Caco-2 (cell line): Measurements from ENCODE around the gene TLR9. TPM values are rescaled to one million over a fixed set of nuclear protein-coding genes. Genes with fewer than 3 reads are reported as not detected.

Source experiments
- BruUV-seq: library from RNA; stranded (reverse); fragments of 400-500 nt; replicated peaks from 2 replicates; lab custom pipeline; 2021; lab: Mats Ljungman, UMichigan
- CTCF ChIA-PET: fragments of 300-600 bp; sonication (Branson Sonifier 250); formaldehyde crosslinking; loops from one replicate; lab custom pipeline; 2022; ENCODE audit warnings: antibody characterized with exemption; lab: Charles Lee
- POLR2A ChIA-PET: fragments of 300-600 bp; sonication (Branson Sonifier 250); formaldehyde crosslinking; loops from one replicate; lab custom pipeline; 2022; ENCODE audit warnings: antibody characterized with exemption; lab: Charles Lee
- DNase-seq, 2 experiments: peaks; one replicate each; pipeline versions ENCODE4 v3.0.0 to v3.0.0-alpha.2; 2020 to 2022
- H3K27me3 ChIP-seq: replicated peaks from 2 replicates; pipeline ENCODE4 v1.6.0; 2011; ENCODE audit warnings: low read length; ENCODE audit not compliant: control insufficient read depth, insufficient read depth
- H3K36me3 ChIP-seq: 2 replicates; pipeline ENCODE4 v1.5.1; 2011; ENCODE audit warnings: low read length; ENCODE audit not compliant: control insufficient read depth, insufficient read depth
- H3K4me1 ChIP-seq: fragments of 250-450 bp; sonication (Bioruptor Pico); 2 replicates; pipeline ENCODE4 v1.5.1; 2020; ENCODE audit warnings: mild to moderate bottlenecking
- H3K4me3 ChIP-seq: 2 replicates; pipeline ENCODE4 v1.5.1; 2011; ENCODE audit warnings: low read depth, mild to moderate bottlenecking, control low read depth, low read length
- H3K9me3 ChIP-seq: fragments of 250-450 bp; sonication (Bioruptor Pico); 2 replicates; pipeline ENCODE4 v1.5.1; 2020; ENCODE audit warnings: mild to moderate bottlenecking, moderate library complexity
- H3K27ac Mint-ChIP-seq: one replicate; pipeline ENCODE4 v1.8.0; 2022; ENCODE audit warnings: mixed read lengths; ENCODE audit not compliant: unreplicated experiment
- H3K27me3 Mint-ChIP-seq: one replicate; pipeline ENCODE4 v1.8.0; 2022; ENCODE audit warnings: mixed read lengths; ENCODE audit not compliant: insufficient read depth, unreplicated experiment
- H3K36me3 Mint-ChIP-seq: one replicate; pipeline ENCODE4 v1.8.0; 2022; ENCODE audit warnings: mild to moderate bottlenecking, mixed read lengths; ENCODE audit not compliant: insufficient read depth, unreplicated experiment
- H3K4me1 Mint-ChIP-seq: one replicate; pipeline ENCODE4 v1.8.0; 2022; ENCODE audit warnings: low read depth, mixed read lengths; ENCODE audit not compliant: unreplicated experiment
- H3K4me3 Mint-ChIP-seq: one replicate; pipeline ENCODE4 v1.8.0; 2022; ENCODE audit warnings: mild to moderate bottlenecking, moderate library complexity, mixed read lengths; ENCODE audit not compliant: unreplicated experiment
- H3K9me3 Mint-ChIP-seq: one replicate; pipeline ENCODE4 v1.8.0; 2022; ENCODE audit warnings: mixed read lengths; ENCODE audit not compliant: unreplicated experiment
- intact Hi-C: fragments of 100-400 bp; cut with micrococcal nuclease; formaldehyde crosslinking; loops from one replicate; pipeline ENCODE4 v1.10.0; 2022; ENCODE audit not compliant: unreplicated experiment
- total RNA-seq: library from RNA; stranded (reverse); gene quantifications from 2 replicates; pipeline ENCODE4 v1.2.3, GENCODE V29; 2022
- TF ChIP-seq, protein P1 (sequence below), 2 experiments: fragments of 200-600 bp in 1 of 2; IDR thresholded peaks; 1 replicate in 1 of 2; 2 replicates in 1 of 2; pipeline versions ENCODE4 v1.5.1 to v1.8.0; 2011 to 2022; ENCODE audit warnings: antibody characterized with exemption in 1 of 2, control low read depth in 1 of 2, inconsistent platforms in 1 of 2, low read depth in 1 of 2, low read length in 1 of 2, mild to moderate bottlenecking in 1 of 2, moderate library complexity in 1 of 2; ENCODE audit not compliant: insufficient read depth in 1 of 2, severe bottlenecking in 1 of 2, unreplicated experiment in 1 of 2

The TLR9 gene
- total RNA-seq, 1 experiment from 2014 or later, result not detected

GRCh38 chr3:52237657-52238172, 12.3 kb upstream of the TLR9 start:
- no peak for DNase-seq
- Histone ChIP-seq H3K9me3 (no peaks in the 10 kb centered on the region), H3K27me3 (no peaks in the 10 kb centered on the region), H3K36me3 (no peaks in the 10 kb centered on the region; the same call in 1 of the 2 replicates), H3K4me1 (peaks cover 17% of the 10 kb centered on the region; the same call in 1 of the 2 replicates), H3K4me3 (no peak overlapping the region)
- peak overlapping the region; percentile 83 for H3K4me3 Mint-ChIP-seq
- intact Hi-C loops, result loop anchor here (2.0 kb wide), 2 partner anchors 51 to 101 kb away; no protein-coding TSS in a partner anchor
- POLR2A ChIA-PET, result no interaction called here
- CTCF ChIA-PET, result interaction anchor here (0.9 to 1.3 kb wide), 2 partner anchors 8 to 100 kb away, joined by 3 read pairs; partner anchors contain the start of gene PPM1M
- TF ChIP-seq, protein P1, sequence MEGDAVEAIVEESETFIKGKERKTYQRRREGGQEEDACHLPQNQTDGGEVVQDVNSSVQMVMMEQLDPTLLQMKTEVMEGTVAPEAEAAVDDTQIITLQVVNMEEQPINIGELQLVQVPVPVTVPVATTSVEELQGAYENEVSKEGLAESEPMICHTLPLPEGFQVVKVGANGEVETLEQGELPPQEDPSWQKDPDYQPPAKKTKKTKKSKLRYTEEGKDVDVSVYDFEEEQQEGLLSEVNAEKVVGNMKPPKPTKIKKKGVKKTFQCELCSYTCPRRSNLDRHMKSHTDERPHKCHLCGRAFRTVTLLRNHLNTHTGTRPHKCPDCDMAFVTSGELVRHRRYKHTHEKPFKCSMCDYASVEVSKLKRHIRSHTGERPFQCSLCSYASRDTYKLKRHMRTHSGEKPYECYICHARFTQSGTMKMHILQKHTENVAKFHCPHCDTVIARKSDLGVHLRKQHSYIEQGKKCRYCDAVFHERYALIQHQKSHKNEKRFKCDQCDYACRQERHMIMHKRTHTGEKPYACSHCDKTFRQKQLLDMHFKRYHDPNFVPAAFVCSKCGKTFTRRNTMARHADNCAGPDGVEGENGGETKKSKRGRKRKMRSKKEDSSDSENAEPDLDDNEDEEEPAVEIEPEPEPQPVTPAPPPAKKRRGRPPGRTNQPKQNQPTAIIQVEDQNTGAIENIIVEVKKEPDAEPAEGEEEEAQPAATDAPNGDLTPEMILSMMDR (IDR thresholded peaks at IDR 0.05; ENCODE audit: insufficient read depth in 1 of 2, low read depth in 1 of 2, low read length in 1 of 2, severe bottlenecking in 1 of 2, unreplicated experiment in 1 of 2), result peak in 1 of 2 experiments; percentile 10
- no peaks in the 10 kb centered on the region for H3K27me3 Mint-ChIP-seq
- no TSS peak for BruUV-seq
- H3K9me3 Mint-ChIP-seq, result no peaks in the 10 kb centered on the region
- peaks cover 8% of the 10 kb centered on the region for H3K36me3 Mint-ChIP-seq
- H3K27ac Mint-ChIP-seq, result no peak overlapping the region
- peaks cover 8% of the 10 kb centered on the region for H3K4me1 Mint-ChIP-seq

DNA sequence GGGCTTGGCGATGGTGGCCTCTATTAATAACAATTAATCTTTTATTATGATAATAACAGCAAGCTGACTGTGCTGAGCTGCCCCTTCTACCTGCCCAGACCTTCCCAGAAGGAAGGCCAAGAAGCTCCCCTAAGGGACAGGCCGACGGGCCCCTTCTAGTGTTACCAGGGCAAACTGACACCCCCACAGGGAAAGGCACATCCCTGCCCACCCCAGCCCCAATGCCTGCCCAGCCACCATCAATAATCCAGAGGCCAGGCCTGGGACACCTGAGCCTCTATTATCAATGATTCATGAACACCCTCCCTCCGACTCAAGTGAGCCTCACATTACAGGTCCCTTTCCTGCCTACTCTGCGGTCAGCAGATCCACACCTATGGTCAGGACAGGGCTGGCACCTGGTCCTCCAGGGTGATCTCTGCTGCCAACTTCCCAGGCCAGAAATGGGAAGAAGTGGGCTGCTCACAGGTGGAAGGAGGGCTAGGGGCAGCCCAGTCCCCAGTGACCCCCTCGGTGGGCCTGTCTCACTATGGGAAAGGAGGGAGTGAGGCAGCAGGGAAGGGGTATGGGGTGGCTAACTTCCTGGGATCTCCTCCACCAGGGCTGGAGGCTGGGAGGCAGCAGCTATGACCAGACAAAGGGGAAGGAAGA, 11.7 kb upstream of the TLR9 start:
- peaks cover 17% of the 10 kb centered on the region; the same call in 1 of the 2 replicates for H3K4me1 ChIP-seq
- H3K36me3 ChIP-seq, result no peaks in the 10 kb centered on the region; the same call in 1 of the 2 replicates
- no peaks in the 10 kb centered on the region for H3K9me3 ChIP-seq
- no peak for DNase-seq
- no TSS peak for BruUV-seq
- H3K27ac Mint-ChIP-seq, result no peak overlapping the region
- H3K4me1 Mint-ChIP-seq, result peaks cover 8% of the 10 kb centered on the region
- H3K36me3 Mint-ChIP-seq, result peaks cover 8% of the 10 kb centered on the region
- peak overlapping the region; percentile 83 for H3K4me3 Mint-ChIP-seq
- CTCF ChIA-PET, result interaction anchor here (0.5 to 3.4 kb wide), 4 partner anchors 9 to 143 kb away, joined by 3 to 20 read pairs (median 3); partner anchors contain the start of gene PPM1M
- POLR2A ChIA-PET, result no interaction called here
- no peak overlapping the region for H3K4me3 ChIP-seq
- TF ChIP-seq, protein P1 (IDR thresholded peaks at IDR 0.05; ENCODE audit: insufficient read depth in 1 of 2, low read depth in 1 of 2, low read length in 1 of 2, severe bottlenecking in 1 of 2, unreplicated experiment in 1 of 2), result no peak
- H3K27me3 Mint-ChIP-seq, result no peaks in the 10 kb centered on the region
- H3K27me3 ChIP-seq, result no peaks in the 10 kb centered on the region
- H3K9me3 Mint-ChIP-seq, result no peaks in the 10 kb centered on the region
- intact Hi-C loops, result no loop called here

GRCh38 chr3:52236424-52236886, 11.0 kb upstream of the TLR9 start:
- no peak overlapping the region for H3K27ac Mint-ChIP-seq
- no peaks in the 10 kb centered on the region for H3K9me3 Mint-ChIP-seq
- BruUV-seq, result no TSS peak
- POLR2A ChIA-PET, result no interaction called here
- Histone ChIP-seq H3K36me3 (peaks cover 2% of the 10 kb centered on the region; the same call in 1 of the 2 replicates), H3K4me1 (peaks cover 17% of the 10 kb centered on the region; the same call in 1 of the 2 replicates), H3K27me3 (no peaks in the 10 kb centered on the region), H3K9me3 (no peaks in the 10 kb centered on the region), H3K4me3 (no peak overlapping the region)
- CTCF ChIA-PET, result interaction anchor here (0.5 to 3.4 kb wide), 4 partner anchors 15 to 149 kb away, joined by 3 to 20 read pairs (median 3); no protein-coding TSS in a partner anchor
- no peak overlapping the region for H3K4me3 Mint-ChIP-seq
- intact Hi-C loops, result no loop called here
- H3K36me3 Mint-ChIP-seq, result peaks cover 8% of the 10 kb centered on the region
- H3K4me1 Mint-ChIP-seq, result peaks cover 8% of the 10 kb centered on the region
- no peaks in the 10 kb centered on the region for H3K27me3 Mint-ChIP-seq
- TF ChIP-seq, protein P1 (IDR thresholded peaks at IDR 0.05; ENCODE audit: insufficient read depth in 1 of 2, low read depth in 1 of 2, low read length in 1 of 2, severe bottlenecking in 1 of 2, unreplicated experiment in 1 of 2), result no peak
- DNase-seq, result no peak
